Prostate gland (tissue), 2 donors: ENCODE results near the gene THAP8. TPM values are rescaled to one million over a fixed set of nuclear protein-coding genes. Genes with fewer than 3 reads are reported as not detected.
"Not testable (repeated sequence)": the region's sequence is repeated elsewhere in the genome, so short reads cannot be mapped to it uniquely, and the experiment has no call there.

Experiments used
- DNase-seq: peaks from one replicate; pipeline ENCODE4 v3.0.0-alpha.2; 2019; ENCODE audit warnings: low spot score
- H3K27ac ChIP-seq, 2 donors: fragments of 200-600 bp; sonication (generic); 2 replicates each; pipeline ENCODE4 v1.5.1; 2017 to 2019
- H3K27me3 ChIP-seq: fragments of 200-600 bp; sonication (generic); replicated peaks from 2 replicates; pipeline ENCODE4 v1.5.1; 2019; ENCODE audit not compliant: insufficient read depth
- H3K36me3 ChIP-seq, 2 donors: fragments of 200-600 bp; sonication (generic); 1 replicate in 1 of 2; 2 replicates in 1 of 2; pipeline versions ENCODE4 v1.5.1 to v1.8.1; 2017 to 2019
- H3K4me1 ChIP-seq: fragments of 200-600 bp; sonication (generic); replicated peaks from 2 replicates; pipeline ENCODE4 v1.5.1; 2019
- H3K4me3 ChIP-seq, 2 donors: fragments of 200-600 bp; sonication (generic); 2 replicates each; pipeline ENCODE4 v1.5.1; 2017 to 2019
- H3K9me3 ChIP-seq: fragments of 200-600 bp; sonication (generic); 2 replicates; pipeline ENCODE4 v1.5.1; 2017
- POLR2A ChIP-seq: fragments of 450-650 bp; IDR thresholded peaks from one replicate; pipeline ENCODE4 v1.6.1; 2016; ENCODE audit warnings: antibody characterized with exemption, mild to moderate bottlenecking
- POLR2AphosphoS5 ChIP-seq: sonication (generic); formaldehyde crosslinking; IDR thresholded peaks from one replicate; pipeline ENCODE4 v1.6.1; 2017; ENCODE audit warnings: antibody characterized with exemption
- WGBS: methylation state at CpG from one replicate; pipeline ENCODE4 v1.1.5; 2018; 5-methylcytosine and 5-hydroxymethylcytosine counted together
- intact Hi-C: fragments of 100-400 bp; cut with DNase I; formaldehyde crosslinking; loops from one replicate; pipeline ENCODE4 v1.14.2; 2022
- total RNA-seq, 2 donors: library from RNA; depleted of rRNA; stranded (reverse); fragments of >200 nt; gene quantifications; one replicate each; pipeline ENCODE4 v1.1.0, GENCODE V29; 2016
- TF ChIP-seq, protein P1 (sequence below), 4 experiments: fragments of 200-600 bp in 2 of 4; fragments of 450-650 bp in 2 of 4; sonication (generic) in 2 of 4; IDR thresholded peaks; 1 replicate in 3 of 4; 2 replicates in 1 of 4; pipeline ENCODE4 v1.5.1; 2016 to 2019; ENCODE audit warnings: antibody characterized with exemption in 4 of 4, mild to moderate bottlenecking in 2 of 4, moderate library complexity in 2 of 4

Gene THAP8
- total RNA-seq, 2 donors from 2014 or later: 12.0 to 21.9 TPM

DNA sequence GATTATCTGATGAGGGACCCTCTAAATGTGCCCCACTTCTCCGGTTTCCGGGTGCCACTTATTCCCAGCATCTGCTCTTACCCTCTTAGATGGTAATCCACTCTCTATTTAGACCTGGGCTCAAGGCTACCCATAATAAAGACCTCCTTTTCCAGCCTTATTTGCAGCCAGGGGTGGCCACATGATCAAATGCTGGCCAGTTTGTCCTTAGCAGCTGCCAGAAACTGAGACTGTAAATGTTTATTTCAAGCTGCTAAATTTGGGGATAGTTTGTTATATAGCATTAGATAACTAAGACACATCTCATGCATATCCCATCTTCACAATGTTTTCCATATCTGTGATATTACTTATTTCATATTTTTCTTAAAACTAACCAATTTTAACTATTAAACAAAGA is 10.1 kb downstream of the THAP8 start:
- H3K27ac ChIP-seq: no peak overlapping the region
- H3K36me3 ChIP-seq: no peaks in the 10 kb centered on the region
- no peaks in the 10 kb centered on the region for H3K4me1 ChIP-seq
- DNase-seq: no peak
- TF ChIP-seq POLR2A (no peak), POLR2AphosphoS5 (no peak)
- TF ChIP-seq, protein P1, sequence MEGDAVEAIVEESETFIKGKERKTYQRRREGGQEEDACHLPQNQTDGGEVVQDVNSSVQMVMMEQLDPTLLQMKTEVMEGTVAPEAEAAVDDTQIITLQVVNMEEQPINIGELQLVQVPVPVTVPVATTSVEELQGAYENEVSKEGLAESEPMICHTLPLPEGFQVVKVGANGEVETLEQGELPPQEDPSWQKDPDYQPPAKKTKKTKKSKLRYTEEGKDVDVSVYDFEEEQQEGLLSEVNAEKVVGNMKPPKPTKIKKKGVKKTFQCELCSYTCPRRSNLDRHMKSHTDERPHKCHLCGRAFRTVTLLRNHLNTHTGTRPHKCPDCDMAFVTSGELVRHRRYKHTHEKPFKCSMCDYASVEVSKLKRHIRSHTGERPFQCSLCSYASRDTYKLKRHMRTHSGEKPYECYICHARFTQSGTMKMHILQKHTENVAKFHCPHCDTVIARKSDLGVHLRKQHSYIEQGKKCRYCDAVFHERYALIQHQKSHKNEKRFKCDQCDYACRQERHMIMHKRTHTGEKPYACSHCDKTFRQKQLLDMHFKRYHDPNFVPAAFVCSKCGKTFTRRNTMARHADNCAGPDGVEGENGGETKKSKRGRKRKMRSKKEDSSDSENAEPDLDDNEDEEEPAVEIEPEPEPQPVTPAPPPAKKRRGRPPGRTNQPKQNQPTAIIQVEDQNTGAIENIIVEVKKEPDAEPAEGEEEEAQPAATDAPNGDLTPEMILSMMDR (IDR thresholded peaks at IDR 0.05): no peak
- 82% methylated on average over 2 of the region's 2 CpGs for WGBS
- no peak overlapping the region for H3K4me3 ChIP-seq
- no peaks in the 10 kb centered on the region for H3K9me3 ChIP-seq
- intact Hi-C loops: no loop called here
- no peaks in the 10 kb centered on the region for H3K27me3 ChIP-seq

DNA sequence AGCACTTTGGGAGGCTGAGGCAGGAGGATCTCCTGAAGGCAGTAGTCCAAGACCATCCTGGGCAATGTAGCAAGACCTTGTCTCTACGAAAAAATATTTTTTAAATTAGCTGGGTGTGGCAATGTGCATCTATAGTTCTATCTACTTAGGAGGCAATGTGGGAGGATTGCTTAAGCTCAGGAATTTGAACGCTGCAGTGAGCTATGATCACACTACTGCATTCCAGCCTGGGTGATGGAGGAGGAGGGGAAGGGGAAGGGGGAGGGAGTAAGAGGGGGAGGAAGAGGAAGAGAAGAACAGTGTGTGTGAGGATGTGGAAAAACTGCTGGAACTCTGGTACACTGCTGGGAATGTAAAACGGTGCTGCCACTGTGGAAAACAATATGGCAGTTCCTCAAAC is 12.3 kb downstream of the THAP8 start:
- no peaks in the 10 kb centered on the region for H3K4me1 ChIP-seq
- TF ChIP-seq POLR2A (no peak), POLR2AphosphoS5 (no peak)
- TF ChIP-seq, protein P1 (IDR thresholded peaks at IDR 0.05): no peak
- H3K9me3 ChIP-seq: no peaks in the 10 kb centered on the region
- no peak for DNase-seq
- no peak overlapping the region for H3K4me3 ChIP-seq
- no peaks in the 10 kb centered on the region for H3K27me3 ChIP-seq
- WGBS: 24% methylated on average over 3 of the region's 3 CpGs
- no peak overlapping the region for H3K27ac ChIP-seq
- H3K36me3 ChIP-seq: no peaks in the 10 kb centered on the region
- intact Hi-C loops: no loop called here

DNA sequence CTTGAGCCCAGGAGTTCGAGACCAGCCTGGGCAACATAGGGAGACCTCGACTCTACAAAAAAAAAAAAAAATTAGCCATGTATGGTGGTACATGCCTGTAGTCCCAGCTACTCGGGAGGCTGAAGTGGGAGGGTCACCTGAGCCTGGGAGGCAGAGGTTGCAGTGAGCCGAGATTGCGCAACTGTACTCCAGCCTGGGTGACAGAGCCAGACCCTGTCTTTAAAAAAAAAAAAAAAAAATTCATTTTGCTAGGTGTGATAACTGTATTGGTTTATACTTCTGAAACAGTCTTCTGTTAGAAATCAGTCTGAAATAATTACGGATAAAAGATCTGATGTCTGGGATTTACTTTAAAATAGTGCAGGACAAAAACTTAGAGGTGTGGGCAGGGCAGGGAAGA is 13.0 kb downstream of the THAP8 start:
- H3K4me3 ChIP-seq, H3K4me1 ChIP-seq, H3K27ac ChIP-seq, H3K9me3 ChIP-seq, H3K27me3 ChIP-seq, DNase-seq, H3K36me3 ChIP-seq, intact Hi-C loops: not testable (repeated sequence)
- 79% methylated on average over 6 of the region's 6 CpGs for WGBS

DNA sequence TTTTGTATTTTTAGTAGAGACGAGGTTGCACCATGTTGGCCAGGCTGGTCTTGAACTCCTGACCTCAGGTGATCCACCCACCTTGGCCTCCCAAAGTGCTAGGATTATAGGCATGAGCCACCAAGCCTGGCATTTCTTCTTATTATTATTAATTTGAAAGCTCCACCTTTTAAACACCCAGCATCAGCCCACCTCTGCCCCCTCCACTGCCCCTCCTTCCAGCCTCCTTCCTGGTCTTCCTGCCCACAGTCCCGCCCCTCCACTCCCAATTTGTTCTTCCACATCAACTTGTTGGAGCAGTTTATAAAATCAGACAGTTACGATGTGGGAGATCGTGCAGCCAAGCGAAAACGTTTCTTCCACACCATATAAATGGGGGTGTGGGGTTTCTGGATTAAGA is 13.6 kb downstream of the THAP8 start:
- 61% methylated on average over 6 of the region's 6 CpGs for WGBS
- no peak for DNase-seq

DNA sequence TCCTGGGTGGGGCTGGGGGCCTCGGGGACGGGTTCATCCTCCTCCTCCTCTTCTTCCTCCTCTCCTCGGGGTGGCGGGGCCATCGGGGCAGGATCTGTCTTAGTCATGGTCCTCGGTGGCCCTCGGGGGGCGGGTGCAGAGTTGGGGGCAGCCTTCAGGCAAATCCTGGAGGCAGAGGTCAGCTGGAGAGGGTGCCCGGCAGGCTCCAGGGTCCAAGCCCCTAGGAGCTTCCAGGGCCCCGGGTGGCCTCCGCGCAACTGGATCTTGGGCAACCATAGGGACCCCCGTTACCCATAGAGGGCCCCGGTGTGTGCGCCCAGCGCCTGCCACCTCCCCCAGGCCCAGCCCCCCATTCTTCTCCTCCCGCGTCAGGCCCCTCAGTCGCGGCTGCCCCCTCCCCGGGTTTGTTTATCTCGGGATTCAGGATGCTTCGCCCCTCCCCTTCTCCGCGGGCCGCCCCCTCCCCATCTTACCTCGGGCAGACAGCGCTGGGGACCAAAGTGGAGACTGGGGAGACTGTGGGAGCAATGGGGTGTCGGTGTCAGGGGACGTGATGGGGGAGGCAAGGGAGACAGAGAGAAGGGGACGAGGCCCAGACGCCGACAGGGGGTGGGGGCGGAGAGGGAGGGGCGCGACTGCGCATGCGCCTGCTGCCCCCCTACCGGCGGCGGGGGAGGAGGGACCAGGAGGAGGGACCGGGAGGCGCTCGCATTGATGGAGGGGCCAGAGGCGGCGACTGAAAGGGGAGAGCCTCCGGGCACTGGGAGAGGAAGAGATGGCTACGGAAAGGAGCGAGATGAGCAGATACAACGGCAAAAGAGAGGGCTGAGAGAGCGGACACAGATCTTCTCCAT is 21.6 kb downstream of the THAP8 start, which contains the start of gene CLIP3:
TSS of gene CLIP3 (minus strand) at position 623 of the 854 bp plus-strand sequence. CDS start at position 107, 516 bp downstream.
- Histone ChIP-seq H3K9me3 (no peaks in the 10 kb centered on the region), H3K27me3 (no peaks in the 10 kb centered on the region), H3K4me3 (peak within 1 kb of the TSS; percentile 44 to 45), H3K4me1 (no peaks in the 10 kb centered on the region), H3K27ac (peak within 1 kb of the TSS; percentile 31 to 69), H3K36me3 (no peaks in the 10 kb centered on the region)
- WGBS: 2% methylated on average over 47 of the region's 51 CpGs
- intact Hi-C loops: no loop called here
- TF ChIP-seq POLR2AphosphoS5 (peak; percentile 22), POLR2A (no peak)
- no peak for DNase-seq

More for the DNA sequence above, 13.6 kb downstream of the THAP8 start:
- Histone ChIP-seq H3K27me3 (no peaks in the 10 kb centered on the region), H3K9me3 (no peaks in the 10 kb centered on the region), H3K4me1 (no peaks in the 10 kb centered on the region), H3K36me3 (no peaks in the 10 kb centered on the region), H3K4me3 (no peak overlapping the region), H3K27ac (no peak overlapping the region)
- TF ChIP-seq POLR2AphosphoS5: no peak
- no peak for TF ChIP-seq POLR2A
- TF ChIP-seq, protein P1 (IDR thresholded peaks at IDR 0.05): no peak
- intact Hi-C loops: no loop called here

DNA sequence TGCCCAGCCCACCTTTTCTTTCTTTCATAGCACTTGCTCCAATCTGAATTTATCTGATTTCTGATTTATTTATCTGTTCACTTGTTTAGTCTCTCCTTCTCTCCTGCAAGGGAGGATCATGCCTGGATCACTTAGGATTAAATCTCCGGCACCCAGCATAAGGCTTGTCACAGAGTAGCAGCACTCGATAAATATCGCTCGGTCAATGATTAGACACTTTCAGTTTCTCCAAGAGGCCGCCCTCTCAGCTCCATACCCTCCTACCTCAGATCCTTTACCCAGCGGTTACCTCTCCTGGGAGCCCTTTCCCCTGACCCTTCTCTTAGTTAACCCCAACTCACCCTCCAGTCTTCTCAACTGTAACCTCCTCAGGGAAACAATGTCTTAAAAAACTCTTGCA is 22.8 kb downstream of the THAP8 start:
- Histone ChIP-seq H3K27me3 (no peaks in the 10 kb centered on the region), H3K9me3 (no peaks in the 10 kb centered on the region), H3K4me1 (no peaks in the 10 kb centered on the region), H3K27ac (no peak overlapping the region), H3K4me3 (no peak overlapping the region), H3K36me3 (no peaks in the 10 kb centered on the region)
- DNase-seq: no peak
- WGBS: 92% methylated on average over 6 of the region's 6 CpGs
- intact Hi-C loops: no loop called here
- TF ChIP-seq, protein P1 (IDR thresholded peaks at IDR 0.05): no peak
- TF ChIP-seq POLR2A: no peak
